HepG2 (cell line): ENCODE results near the gene IGFL1. TPM values are rescaled to one million over a fixed set of nuclear protein-coding genes. Genes with fewer than 3 reads are reported as not detected.
A peak's percentile ranks its signal among the peaks of the same experiment; 100 is the strongest.

Source experiments
- ATAC-seq: fragments of 200-7000 bp; cut with Tn5 transposase; 3 replicates; pipeline ENCODE4 v1.9.1; 2020; ENCODE audit warnings: mild to moderate bottlenecking, moderate library complexity
- BruUV-seq: library from RNA; stranded (reverse); fragments of 400-500 nt; replicated peaks from 2 replicates; lab custom pipeline; 2021; lab: Mats Ljungman, UMichigan
- CTCF ChIA-PET: fragments of 300-600 bp; formaldehyde crosslinking; extraction: SDS; loops from one replicate; lab custom pipeline; 2021; ENCODE audit warnings: low total read pairs, inconsistent platforms, low intra/inter-chr PET ratio; lab: Yijun Ruan, JAX
- POLR2A ChIA-PET: fragments of 350-600 bp; sonication (Branson Sonifier 250); formaldehyde crosslinking; loops from one replicate; lab custom pipeline; 2020; ENCODE audit warnings: antibody characterized with exemption, inconsistent platforms; lab: Yijun Ruan, JAX
- DNase-seq: peaks from one replicate; pipeline ENCODE4 v3.0.0-alpha.2; 2015; ENCODE audit warnings: low spot score
- FAIRE-seq: peaks from 3 replicates; lab custom pipeline; 2011; peaks lifted over from hg19 to GRCh38; lab: Jason Lieb, UNC
- H2AFZ ChIP-seq: one replicate; pipeline ENCODE4 v1.6.1; 2011; ENCODE audit warnings: low read length, inconsistent platforms
- H3K27ac ChIP-seq: fragments of 300-600 bp; 3 replicates; pipeline ENCODE4 v1.8.0; 2011; ENCODE audit warnings: mixed run types, mild to moderate bottlenecking, mixed read lengths, low read length, inconsistent platforms; ENCODE audit not compliant: insufficient read depth; ENCODE audit errors: extremely low read length
- H3K27me3 ChIP-seq, 2 experiments: fragments of 200-600 bp in 1 of 2; 2 replicates in 1 of 2; 3 replicates in 1 of 2; pipeline versions ENCODE4 v1.6.0 to v1.8.0; 2011; ENCODE audit warnings: low read length in 2 of 2, mild to moderate bottlenecking in 2 of 2, moderate library complexity in 2 of 2, inconsistent platforms in 1 of 2; ENCODE audit not compliant: insufficient read depth in 2 of 2, control insufficient read depth in 1 of 2
- H3K36me3 ChIP-seq, 2 experiments: fragments of 200-600 bp in 1 of 2; replicated peaks in 1 of 2; 2 replicates in 1 of 2; 3 replicates in 1 of 2; pipeline versions ENCODE4 v1.5.1 to v1.8.0; 2011; ENCODE audit warnings: low read length in 2 of 2, inconsistent platforms in 1 of 2; ENCODE audit not compliant: insufficient read depth in 2 of 2, control insufficient read depth in 1 of 2
- H3K4me1 ChIP-seq: 2 replicates; pipeline ENCODE4 v1.5.1; 2012; ENCODE audit warnings: low read length, inconsistent platforms; ENCODE audit not compliant: insufficient read depth
- H3K4me2 ChIP-seq: 2 replicates; pipeline ENCODE4 v1.6.0; 2011; ENCODE audit warnings: low read depth, low read length, inconsistent platforms
- H3K4me3 ChIP-seq, 3 experiments: fragments of 200-600 bp in 1 of 3; sonication (generic), shearing (Covaris generic) in 1 of 3; replicated peaks in 1 of 3; 2 replicates each; pipeline ENCODE4 v1.5.1; 2011 to 2016; ENCODE audit warnings: low read length in 3 of 3, inconsistent platforms in 2 of 3, low read depth in 2 of 3, mild to moderate bottlenecking in 2 of 3, control low read depth in 1 of 3, mixed read lengths in 1 of 3; ENCODE audit not compliant: insufficient read depth in 1 of 3
- H3K79me2 ChIP-seq: one replicate; pipeline ENCODE4 v1.6.1; 2011; ENCODE audit warnings: low read length, inconsistent platforms; ENCODE audit not compliant: insufficient read depth
- H3K9ac ChIP-seq: 2 replicates; pipeline ENCODE4 v1.6.0; 2011; ENCODE audit warnings: mild to moderate bottlenecking, low read depth, low read length, inconsistent platforms; ENCODE audit not compliant: insufficient read depth
- H3K9me3 ChIP-seq: 2 replicates; pipeline ENCODE4 v1.5.1; 2012; ENCODE audit warnings: mild to moderate bottlenecking, low read length
- H4K20me1 ChIP-seq: 2 replicates; pipeline ENCODE4 v1.6.0; 2011; ENCODE audit warnings: inconsistent platforms, mild to moderate bottlenecking, low read length, moderate library complexity; ENCODE audit not compliant: insufficient read depth
- ATRX ChIP-seq: sonication (generic); formaldehyde crosslinking; IDR thresholded peaks from 2 replicates; pipeline ENCODE4 v1.4.0; 2020; ENCODE audit warnings: missing genetic modification reagents, borderline replicate concordance
- CEBPB ChIP-seq: IDR thresholded peaks from 2 replicates; pipeline ENCODE4 v1.6.1; 2011; ENCODE audit warnings: low read depth, low read length, improper control_type of control experiment, borderline replicate concordance
- FOSL2 ChIP-seq: sonication (generic); formaldehyde crosslinking; IDR thresholded peaks from 2 replicates; pipeline ENCODE4 v1.4.0; 2020; ENCODE audit warnings: missing genetic modification reagents
- SMAD9 ChIP-seq: sonication (generic); formaldehyde crosslinking; IDR thresholded peaks from 2 replicates; pipeline ENCODE4 v1.5.1; 2020; ENCODE audit warnings: mild to moderate bottlenecking, missing genetic modification reagents
- ZNF143 ChIP-seq: sonication (generic); formaldehyde crosslinking; IDR thresholded peaks from 2 replicates; pipeline ENCODE4 v1.4.0; 2020; ENCODE audit warnings: missing genetic modification reagents
- ZNF703 ChIP-seq: sonication (generic); formaldehyde crosslinking; IDR thresholded peaks from 2 replicates; pipeline ENCODE4 v1.5.1; 2020; ENCODE audit warnings: missing genetic modification reagents, mild to moderate bottlenecking, moderate library complexity, borderline replicate concordance
- ZNF740 ChIP-seq: sonication (generic); formaldehyde crosslinking; IDR thresholded peaks from 2 replicates; pipeline ENCODE4 v1.4.0; 2020; ENCODE audit warnings: missing genetic modification reagents
- WGBS: methylation state at CpG from one replicate; pipeline ENCODE4 v1.1.6; 2017; ENCODE audit warnings: low lambda C conversion rate; 5-methylcytosine and 5-hydroxymethylcytosine counted together
- in situ Hi-C: cut with HindIII; loops from 2 replicates; pipeline ENCODE4 v1.10.0; 2017; ENCODE audit warnings: low pct_unique_long_range_greater_than_20kb; ENCODE audit not compliant: extremely low pct_ligation_motif_present
- intact Hi-C: fragments of 100-400 bp; cut with micrococcal nuclease; formaldehyde crosslinking; loops from one replicate; pipeline ENCODE4 v1.10.0; 2022; ENCODE audit not compliant: unreplicated experiment
- polyA plus RNA-seq, 8 experiments: library from polyadenylated mRNA; depleted of rRNA in 3 of 8; stranded (reverse) in 7 of 8; unstranded in 1 of 8; fragments of >200 nt; fragmentation: Illumina TruSeq in 4 of 8; extraction: Trizol in 4 of 8; gene quantifications; 2 replicates each; pipeline versions ENCODE4 v1.2.1 to v1.2.3, GENCODE V29; 2011 to 2016; ENCODE audit warnings: low read depth in 4 of 8, missing spikeins in 1 of 8, mixed read lengths in 1 of 8; ENCODE audit not compliant: insufficient read depth in 1 of 8
- total RNA-seq, 5 experiments: library from RNA; depleted of rRNA; stranded (reverse); fragments of >200 nt; fragmentation: Illumina TruSeq; extraction: Trizol; gene quantifications; 2 replicates each; pipeline ENCODE4 v1.2.3, GENCODE V29; 2016; ENCODE audit warnings: low read depth in 1 of 5

IGFL1 gene
- total and polyA plus RNA-seq, 2 of the 13 experiments (the other 11 are each of a cell fraction or from before 2014, with no cell fraction given): not detected

- WGBS: 50% methylated on average over 4 of the region's 4 CpGs
- Histone ChIP-seq H3K27me3 (peaks cover 0 to 16% of the 10 kb centered on the region in 2 experiments; a peak in 3 of 5 replicates), H4K20me1 (peaks cover 3% of the 10 kb centered on the region; the same call in 1 of the 2 replicates), H3K4me1 (peaks cover 44% of the 10 kb centered on the region), H3K36me3 (no peaks in the 10 kb centered on the region), H3K27ac (no peak overlapping the region), H3K4me2 (no peak overlapping the region), H3K79me2 (no peaks in the 10 kb centered on the region), H2AFZ (no peak overlapping the region), H3K4me3 (no peak overlapping the region), H3K9me3 (no peaks in the 10 kb centered on the region), H3K9ac (no peak overlapping the region)
- BruUV-seq: no TSS peak
- in situ Hi-C loops (loop anchor here (5.0 kb wide), 2 partner anchors 109 to 169 kb away; partner anchors contain the start of gene PGLYRP1), intact Hi-C loops (no loop called here)
- DNase-seq (no peak), ATAC-seq (no peak), FAIRE-seq (no peak)
- ChIA-PET POLR2A (no interaction called here), CTCF (no interaction called here)
- no peak for TF ChIP-seq ATRX (CRISPR knock-in tag)
Observed at GRCh38 chr19:46191356-46191755, 38.2 kb upstream of the IGFL1 start.

GRCh38 chr19:46191972-46192371, 37.6 kb upstream of the IGFL1 start:
- intact Hi-C loops (no loop called here), in situ Hi-C loops (loop anchor here (5.0 kb wide), 2 partner anchors 110 to 170 kb away; partner anchors contain the start of gene PGLYRP1)
- Histone ChIP-seq H3K4me2 (no peak overlapping the region), H3K36me3 (no peaks in the 10 kb centered on the region), H3K4me1 (peaks cover 44% of the 10 kb centered on the region), H3K79me2 (no peaks in the 10 kb centered on the region), H3K9me3 (no peaks in the 10 kb centered on the region), H3K9ac (no peak overlapping the region), H2AFZ (no peak overlapping the region), H3K4me3 (no peak overlapping the region), H4K20me1 (peaks cover 3% of the 10 kb centered on the region; the same call in 1 of the 2 replicates), H3K27me3 (peaks cover 0 to 10% of the 10 kb centered on the region in 2 experiments; a peak in 2 of 5 replicates), H3K27ac (no peak overlapping the region)
- CTCF ChIA-PET: no interaction called here
- POLR2A ChIA-PET: no interaction called here
- TF ChIP-seq CEBPB (peak; percentile 15; the same call in 1 of the 2 replicates), FOSL2 (CRISPR knock-in tag) (0 out of 2 replicates have a peak, but pooled peaks have one; percentile 9), SMAD9 (CRISPR knock-in tag) (no peak), ZNF703 (CRISPR knock-in tag) (no peak), ZNF143 (CRISPR knock-in tag) (no peak), ZNF740 (CRISPR knock-in tag) (no peak)
- 18% methylated on average over 3 of the region's 3 CpGs for WGBS
- no TSS peak for BruUV-seq
- no peak for FAIRE-seq
- no peak for ATAC-seq
- no peak for DNase-seq
